NT2/D1 (cell line): Measurements from ENCODE around the gene C17orf75.

Experiments
- SUZ12 ChIP-seq: IDR thresholded peaks from 2 replicates; pipeline ENCODE4 v1.6.1; 2011; ENCODE audit not compliant: insufficient read length, insufficient read depth; ENCODE audit errors: extremely low read depth
- YY1 ChIP-seq: IDR thresholded peaks from 2 replicates; pipeline ENCODE4 v1.6.1; 2011; ENCODE audit not compliant: insufficient read length, insufficient read depth
- ZNF274 ChIP-seq: IDR thresholded peaks from 2 replicates; pipeline ENCODE4 v1.6.1; 2011; ENCODE audit warnings: mild to moderate bottlenecking, low read depth, low read length

DNA sequence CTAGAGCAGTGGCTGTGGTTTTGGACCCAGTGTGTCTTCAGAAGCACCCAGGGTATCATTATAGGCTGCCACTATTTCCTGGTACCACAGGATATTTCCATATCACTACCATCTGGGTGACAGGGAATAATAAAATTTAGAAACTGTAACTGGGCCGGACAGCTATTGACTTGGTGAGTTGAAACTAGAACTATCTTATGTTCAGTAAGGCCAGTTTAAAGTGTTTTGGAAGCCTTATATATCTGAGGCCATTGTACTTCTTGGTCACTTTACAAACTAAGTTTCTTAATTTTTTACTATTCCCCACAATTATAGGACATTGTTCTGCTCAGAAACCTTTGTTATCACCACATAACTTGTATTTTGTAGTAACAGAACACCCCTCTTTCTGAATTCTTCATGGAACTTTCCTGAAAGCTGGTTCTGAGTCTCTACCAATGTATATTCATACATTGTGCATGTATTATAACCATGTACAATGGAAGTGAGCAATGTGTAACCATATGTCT is 42.0 kb upstream of the C17orf75 start:
- TF ChIP-seq YY1 (no peak), ZNF274 (no peak), SUZ12 (no peak)
